ENCODE measurements around the gene HAPLN2. TPM values are rescaled to one million over a fixed set of nuclear protein-coding genes. Genes with fewer than 3 reads are reported as not detected.

HAPLN2 gene
- total and polyA plus RNA-seq, 2 of the 4 experiments (the other 2 are of a cell fraction): not detected

GRCh38 chr1:156608036-156608674, 11.1 kb upstream of the HAPLN2 start:
- peak overlapping the region; percentile 52 for H2AFZ ChIP-seq (replicated peaks; ENCODE audit: low read length, poor library complexity)
- TF ChIP-seq ELK1 (IDR thresholded peaks at IDR 0.05; ENCODE audit: borderline replicate concordance, low read depth, low read length): no peak
- no peak for TF ChIP-seq POLR2A (IDR thresholded peaks at IDR 0.05; ENCODE audit: low read depth, low read length)
- peak; percentile 53 for TF ChIP-seq CEBPB (IDR thresholded peaks at IDR 0.05; ENCODE audit: low read depth, low read length)
- peak; percentile 82 for TF ChIP-seq RAD21 (IDR thresholded peaks at IDR 0.05; ENCODE audit: low read length)
- TF ChIP-seq CHD1 (IDR thresholded peaks at IDR 0.05; ENCODE audit: low read depth, low read length): no peak
- no peak for TF ChIP-seq RFX5 (IDR thresholded peaks at IDR 0.05; ENCODE audit: low read depth, low read length)
- TF ChIP-seq RCOR1 (IDR thresholded peaks at IDR 0.05; ENCODE audit: insufficient replicate concordance, low read length): no peak
- peak; percentile 83 for TF ChIP-seq SMC3 (IDR thresholded peaks at IDR 0.05; ENCODE audit: low read depth, low read length)
- no peak for TF ChIP-seq MAZ (IDR thresholded peaks at IDR 0.05; ENCODE audit: borderline replicate concordance, low read depth, low read length)
- TF ChIP-seq FOS (IDR thresholded peaks at IDR 0.05; ENCODE audit: low read depth, low read length): no peak
- TF ChIP-seq CTCF (conservative IDR thresholded peaks at IDR 0.05; ENCODE audit: low read depth, low read length): peak; percentile 86
- no peak for TF ChIP-seq BHLHE40 (IDR thresholded peaks at IDR 0.05; ENCODE audit: low read depth, low read length)
- peak; percentile 22; the same call in 1 of the 2 replicates for TF ChIP-seq MAFK (IDR thresholded peaks at IDR 0.05; ENCODE audit: low read depth, low read length)
- no peak for TF ChIP-seq USF2 (IDR thresholded peaks at IDR 0.05; ENCODE audit: low read depth, low read length)
- no peak for TF ChIP-seq MXI1 (IDR thresholded peaks at IDR 0.05; ENCODE audit: borderline replicate concordance, low read depth, low read length)
- TF ChIP-seq NFE2L2 (IDR thresholded peaks at IDR 0.05; ENCODE audit: low read depth, low read length): no peak
- BruUV-seq (replicated peaks): no TSS peak
- H3K79me1 ChIP-seq (ENCODE audit: low read depth in 1 of 2, low read length in 2 of 2): no peaks in the 10 kb centered on the region
- no peak overlapping the region for H4K91ac ChIP-seq (ENCODE audit: insufficient read depth, low read depth, low read length)
- H2BK120ac ChIP-seq (ENCODE audit: low read depth, low read length): no peak overlapping the region
- no peak overlapping the region for H3K4me2 ChIP-seq (ENCODE audit: low read depth, low read length)
- ATAC-seq (ENCODE audit: low read depth) (peak; percentile 99), DNase-seq (peak; percentile 75)
- no peak overlapping the region for H2BK5ac ChIP-seq (ENCODE audit: low read depth, low read length, poor library complexity, severe bottlenecking)
- no peak overlapping the region for H3K27ac ChIP-seq (ENCODE audit: insufficient read depth, low read length)
- no peak overlapping the region for H3K23ac ChIP-seq (ENCODE audit: low read depth, low read length)
- H2BK20ac ChIP-seq (ENCODE audit: low read depth, low read length): no peak overlapping the region
- peaks cover 21% of the 10 kb centered on the region for H3K27me3 ChIP-seq (ENCODE audit: control insufficient read depth, insufficient read depth, low read length)
- dilution Hi-C loops (cut with HindIII; ENCODE audit: low sequenced_read_pairs, unreplicated experiment): no loop called here
- no peak overlapping the region for H3K4ac ChIP-seq (ENCODE audit: low read depth, low read length)
- H4K5ac ChIP-seq (ENCODE audit: low read depth, low read length): no peak overlapping the region
- intact Hi-C loops (cut with micrococcal nuclease): loop anchor here (1.0 to 2.0 kb wide), 4 partner anchors 24 to 225 kb away; no protein-coding TSS in a partner anchor
- H3K9me1 ChIP-seq (ENCODE audit: insufficient read depth, low read length): no peaks in the 10 kb centered on the region
- no peak overlapping the region for H3K4me3 ChIP-seq (ENCODE audit: insufficient read depth, low read depth, low read length)
- no CpG with 5 or more reads among the region's 7 CpGs for WGBS, 2 experiments (ENCODE audit: extremely low coverage in 2 of 2, insufficient read length in 1 of 2)
- H3K9me3 ChIP-seq (ENCODE audit: control insufficient read depth, insufficient read depth, low read length): no peaks in the 10 kb centered on the region
- no peak overlapping the region for H2AK5ac ChIP-seq (ENCODE audit: low read depth, low read length)
- H3K14ac ChIP-seq (replicated peaks; ENCODE audit: low read depth, low read length): no peak overlapping the region
- ChIA-PET CTCF (interaction anchor here (0.6 to 1.4 kb wide), 7 partner anchors 9 to 223 kb away, joined by 3 to 7 read pairs (median 3); partner anchors contain the start of gene NAXE), POLR2A (ENCODE audit: unreplicated experiment) (no interaction called here)
- no peaks in the 10 kb centered on the region for H4K20me1 ChIP-seq (ENCODE audit: insufficient read depth, low read length)
- no peaks in the 10 kb centered on the region for H3K4me1 ChIP-seq (ENCODE audit: control insufficient read depth, insufficient read depth, low read length)
- no peak overlapping the region for H3K9ac ChIP-seq (ENCODE audit: low read depth, low read length)
- no peak overlapping the region for H3K56ac ChIP-seq (ENCODE audit: extremely low read depth, insufficient read depth, low read length)
- H2AK9ac ChIP-seq (replicated peaks; ENCODE audit: low read depth, low read length, poor library complexity): no peak overlapping the region
- in situ Hi-C loops (cut with MboI; ENCODE audit: low sequenced_read_pairs): loop anchor here (5.0 kb wide), 1 partner anchor 221 kb away; no protein-coding TSS in a partner anchor
- H2BK15ac ChIP-seq (ENCODE audit: low read depth, low read length): no peak overlapping the region
- no peak overlapping the region for H4K8ac ChIP-seq (ENCODE audit: low read depth in 2 of 2, low read length in 2 of 2)
- no peak overlapping the region for H3K18ac ChIP-seq (ENCODE audit: low read depth, low read length)
- H3K36me3 ChIP-seq (ENCODE audit: control insufficient read depth, insufficient read depth, low read length): no peaks in the 10 kb centered on the region

All from IMR-90 (cell line).